ENCODE data around the gene ANGEL1. TPM values are rescaled to one million over a fixed set of nuclear protein-coding genes. Genes with fewer than 3 reads are reported as not detected.

Gene ANGEL1
- total and polyA plus RNA-seq, 2 of the 13 experiments (the other 11 are each of a cell fraction or from before 2014, with no cell fraction given) = 14.3 to 20.1 TPM

DNA sequence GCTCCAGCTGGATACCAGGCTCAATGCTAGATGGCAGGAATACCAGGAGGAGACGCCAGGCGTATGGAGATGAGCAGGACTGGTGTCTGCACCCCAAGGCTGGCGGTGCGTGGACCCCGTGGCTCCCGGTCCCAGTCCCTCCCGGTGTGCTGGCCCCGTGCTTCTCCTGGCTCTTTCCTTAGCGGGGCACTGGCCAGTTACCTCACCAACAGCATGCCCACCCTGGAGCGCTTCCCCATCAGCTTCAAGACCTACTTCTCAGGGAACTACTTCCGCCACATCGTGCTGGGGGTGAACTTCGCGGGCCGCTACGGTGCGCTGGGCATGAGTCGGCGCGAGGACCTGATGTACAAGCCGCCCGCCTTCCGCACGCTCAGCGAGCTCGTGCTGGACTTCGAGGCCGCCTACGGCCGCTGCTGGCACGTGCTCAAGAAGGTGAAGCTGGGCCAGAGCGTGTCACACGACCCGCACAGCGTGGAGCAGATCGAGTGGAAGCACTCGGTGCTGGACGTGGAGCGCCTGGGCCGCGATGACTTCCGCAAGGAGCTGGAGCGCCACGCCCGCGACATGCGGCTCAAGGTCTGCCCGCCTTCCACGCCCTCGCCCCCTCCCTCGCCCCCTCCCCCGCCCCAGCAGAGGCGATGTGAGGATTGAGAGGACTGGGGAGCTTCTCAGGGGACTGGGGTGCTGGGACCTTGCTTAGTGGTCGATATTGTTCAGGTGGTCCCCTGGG lies 36.8 kb downstream of the ANGEL1 start:
- Histone ChIP-seq H3K9me3 (ENCODE audit: low read length) (no peaks in the 10 kb centered on the region), H3K4me1 (ENCODE audit: insufficient read depth, low read length) (peaks cover 29% of the 10 kb centered on the region), H3K36me3 (replicated peaks in 1 of 2; ENCODE audit: control insufficient read depth in 1 of 2, insufficient read depth in 2 of 2, low read length in 2 of 2) (no peaks in the 10 kb centered on the region), H4K20me1 (ENCODE audit: insufficient read depth, low read length) (no peaks in the 10 kb centered on the region), H3K79me2 (ENCODE audit: insufficient read depth, low read length) (no peaks in the 10 kb centered on the region), H2AFZ (ENCODE audit: low read length) (no peak overlapping the region), H3K4me3 (replicated peaks in 1 of 3; ENCODE audit: insufficient read depth in 1 of 3, low read depth in 2 of 3, low read length in 3 of 3) (no peak overlapping the region), H3K4me2 (ENCODE audit: low read depth, low read length) (no peak overlapping the region), H3K27me3 (ENCODE audit: control insufficient read depth in 1 of 2, insufficient read depth in 2 of 2, low read length in 2 of 2) (0 out of 5 replicates have a peak, but pooled peaks cover 0 to 7% of the 10 kb centered on the region in 2 experiments), H3K27ac (ENCODE audit: extremely low read length, insufficient read depth, low read length) (no peak overlapping the region), H3K9ac (ENCODE audit: insufficient read depth, low read depth, low read length) (no peak overlapping the region)
- BruUV-seq (replicated peaks) = no TSS peak
- CTCF ChIA-PET (ENCODE audit: low intra/inter-chr PET ratio, low total read pairs) = interaction anchor here (1.5 kb wide), 1 partner anchor 66 kb away, joined by 8 read pairs; no protein-coding TSS in a partner anchor
- POLR2A ChIA-PET = interaction anchor here (0.9 kb wide), 1 partner anchor 9 kb away, joined by 4 read pairs; no protein-coding TSS in a partner anchor
- TF ChIP-seq, protein P1, sequence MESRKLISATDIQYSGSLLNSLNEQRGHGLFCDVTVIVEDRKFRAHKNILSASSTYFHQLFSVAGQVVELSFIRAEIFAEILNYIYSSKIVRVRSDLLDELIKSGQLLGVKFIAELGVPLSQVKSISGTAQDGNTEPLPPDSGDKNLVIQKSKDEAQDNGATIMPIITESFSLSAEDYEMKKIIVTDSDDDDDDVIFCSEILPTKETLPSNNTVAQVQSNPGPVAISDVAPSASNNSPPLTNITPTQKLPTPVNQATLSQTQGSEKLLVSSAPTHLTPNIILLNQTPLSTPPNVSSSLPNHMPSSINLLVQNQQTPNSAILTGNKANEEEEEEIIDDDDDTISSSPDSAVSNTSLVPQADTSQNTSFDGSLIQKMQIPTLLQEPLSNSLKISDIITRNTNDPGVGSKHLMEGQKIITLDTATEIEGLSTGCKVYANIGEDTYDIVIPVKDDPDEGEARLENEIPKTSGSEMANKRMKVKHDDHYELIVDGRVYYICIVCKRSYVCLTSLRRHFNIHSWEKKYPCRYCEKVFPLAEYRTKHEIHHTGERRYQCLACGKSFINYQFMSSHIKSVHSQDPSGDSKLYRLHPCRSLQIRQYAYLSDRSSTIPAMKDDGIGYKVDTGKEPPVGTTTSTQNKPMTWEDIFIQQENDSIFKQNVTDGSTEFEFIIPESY (CRISPR knock-in tag; IDR thresholded peaks at IDR 0.05) = peak; percentile 53; the same call in 1 of the 2 replicates
- no peak for TF ChIP-seq ZNF552 (CRISPR knock-in tag; IDR thresholded peaks at IDR 0.05; ENCODE audit: borderline replicate concordance)
- no peak for TF ChIP-seq MXD3 (CRISPR knock-in tag; IDR thresholded peaks at IDR 0.05)
- TF ChIP-seq HNRNPK (IDR thresholded peaks at IDR 0.05; ENCODE audit: low read depth, low read length, poor library complexity, severe bottlenecking) = peak; percentile 14
- TF ChIP-seq AGO2 (optimal IDR thresholded peaks at IDR 0.05; ENCODE audit: low read depth, low read length) = peak; percentile 20
- in situ Hi-C loops (cut with HindIII; ENCODE audit: extremely low pct_ligation_motif_present, low pct_unique_long_range_greater_than_20kb) (no loop called here), intact Hi-C loops (cut with micrococcal nuclease; ENCODE audit: unreplicated experiment) (no loop called here)
- WGBS (ENCODE audit: low lambda C conversion rate) = 93% methylated on average over 34 of the region's 54 CpGs
- FAIRE-seq (no peak), ATAC-seq (no peak), DNase-seq (ENCODE audit: low spot score) (no peak)

All from HepG2 (cell line).